ENCODE measurements around the gene TRIM49B. TPM values are rescaled to one million over a fixed set of nuclear protein-coding genes. Genes with fewer than 3 reads are reported as not detected.

The TRIM49B gene
- total and polyA plus RNA-seq, 4 experiments from 2014 or later = not detected

Other genes with a start within 250 kb of the TRIM49B start
- gene TRIM51G, start 44.9 kb upstream of the TRIM49B start, total RNA-seq = not detected
- not detected for gene TRIM51G, start 44.9 kb upstream of the TRIM49B start, polyA plus RNA-seq
- not detected for gene TRIM64C, start 30.3 kb downstream of the TRIM49B start, total RNA-seq
- gene TRIM64C, start 30.3 kb downstream of the TRIM49B start, polyA plus RNA-seq = not detected
- not detected for gene FOLH1, start 179.8 kb downstream of the TRIM49B start, total RNA-seq
- not detected for gene FOLH1, start 179.8 kb downstream of the TRIM49B start, polyA plus RNA-seq

Measured in CD4-positive, alpha-beta memory T cell (primary cell).